Karpas-422 (cell line): Measurements from ENCODE around the gene AMMECR1L. TPM values are rescaled to one million over a fixed set of nuclear protein-coding genes. Genes with fewer than 3 reads are reported as not detected.
"Not testable (repeated sequence)": the region's sequence is repeated elsewhere in the genome, so short reads cannot be mapped to it uniquely, and the experiment has no call there.

Experiments
- DNase-seq: peaks from one replicate; pipeline ENCODE4 v3.0.0-alpha.2; 2015
- H2AFZ ChIP-seq: fragments of 200-600 bp; sonication (generic); 2 replicates; pipeline ENCODE4 v1.6.1; 2014; ENCODE audit warnings: antibody characterized with exemption, low read length, mixed read lengths
- H3K27ac ChIP-seq: fragments of 200-600 bp; sonication (generic); 2 replicates; pipeline ENCODE4 v1.5.1; 2014; ENCODE audit warnings: mild to moderate bottlenecking, low read length, moderate library complexity
- H3K27me3 ChIP-seq: fragments of 200-600 bp; sonication (generic); 2 replicates; pipeline ENCODE4 v1.6.1; 2014; ENCODE audit warnings: low read length, mixed read lengths
- H3K36me3 ChIP-seq: fragments of 200-600 bp; sonication (generic); 2 replicates; pipeline ENCODE4 v1.6.1; 2014; ENCODE audit warnings: low read length, mixed read lengths; ENCODE audit not compliant: insufficient read depth
- H3K4me1 ChIP-seq: fragments of 200-600 bp; sonication (generic); 2 replicates; pipeline ENCODE4 v1.6.1; 2014; ENCODE audit warnings: mild to moderate bottlenecking, low read length, mixed read lengths
- H3K4me2 ChIP-seq: fragments of 200-600 bp; sonication (generic); 2 replicates; pipeline ENCODE4 v1.6.1; 2014; ENCODE audit warnings: low read length, low read depth, mild to moderate bottlenecking; ENCODE audit not compliant: poor library complexity, severe bottlenecking
- H3K4me3 ChIP-seq: fragments of 200-600 bp; sonication (generic); 2 replicates; pipeline ENCODE4 v1.5.1; 2014; ENCODE audit warnings: mild to moderate bottlenecking, antibody characterized with exemption, low read length, mixed read lengths
- H3K79me2 ChIP-seq: fragments of 200-600 bp; sonication (generic); 2 replicates; pipeline ENCODE4 v1.6.1; 2014; ENCODE audit warnings: mild to moderate bottlenecking, low read length, mixed read lengths
- H3K9ac ChIP-seq: fragments of 200-600 bp; sonication (generic); 2 replicates; pipeline ENCODE4 v1.6.0; 2014; ENCODE audit warnings: low read length
- H3K9me2 ChIP-seq: fragments of 200-600 bp; sonication (generic), shearing (Covaris generic); replicated peaks from 2 replicates; pipeline ENCODE4 v1.6.0; 2014; ENCODE audit warnings: mild to moderate bottlenecking, low read length, moderate library complexity; ENCODE audit not compliant: insufficient read depth
- H3K9me3 ChIP-seq: fragments of 300-700, 200-600 bp; sonication (generic); 2 replicates; pipeline ENCODE4 v1.6.1; 2014; ENCODE audit warnings: low read length, mixed read lengths
- H4K20me1 ChIP-seq: fragments of 200-600 bp; sonication (generic); 2 replicates; pipeline ENCODE4 v1.6.1; 2014; ENCODE audit warnings: mild to moderate bottlenecking, antibody characterized with exemption, low read length, low read depth; ENCODE audit not compliant: insufficient read depth
- small RNA-seq: library from RNA; depleted of rRNA; stranded (forward); fragments of <200 nt; gene quantifications from one replicate; pipeline ENCODE3, GENCODE V24; 2014
- total RNA-seq: library from RNA; depleted of rRNA; stranded (reverse); fragments of >200 nt; shearing (Covaris generic); gene quantifications from 2 replicates; pipeline ENCODE4 v1.2.3, GENCODE V29; 2014; ENCODE audit warnings: low replicate concordance; rRNA removed

The AMMECR1L gene
- total RNA-seq, 1 experiment from 2014 or later, result 8.2 TPM

- H3K9me3 ChIP-seq, result peaks cover 22% of the 10 kb centered on the region
- no peak for DNase-seq
- peaks cover 9% of the 10 kb centered on the region; the same call in 1 of the 2 replicates for H3K27me3 ChIP-seq
- 0 out of 2 replicates have a peak, but pooled peaks cover 4% of the 10 kb centered on the region for H3K4me1 ChIP-seq
- no peaks in the 10 kb centered on the region for H4K20me1 ChIP-seq
- H3K79me2 ChIP-seq, result no peaks in the 10 kb centered on the region
- H3K4me2 ChIP-seq, result no peak overlapping the region
- no peaks in the 10 kb centered on the region for H3K9me2 ChIP-seq
- no peak overlapping the region for H3K27ac ChIP-seq
- H3K9ac ChIP-seq, result no peak overlapping the region
- H3K4me3 ChIP-seq, result no peak overlapping the region
- no peak overlapping the region for H2AFZ ChIP-seq
- no peaks in the 10 kb centered on the region; the same call in 1 of the 2 replicates for H3K36me3 ChIP-seq
These were observed 65.6 kb downstream of the AMMECR1L start for GRCh38 chr2:127820080-127820668.

GRCh38 chr2:127818794-127819425 lies 66.8 kb downstream of the AMMECR1L start:
- H3K27ac ChIP-seq, result no peak overlapping the region
- no peak overlapping the region for H3K4me3 ChIP-seq
- no peaks in the 10 kb centered on the region for H3K9me2 ChIP-seq
- H3K36me3 ChIP-seq, result no peaks in the 10 kb centered on the region; the same call in 1 of the 2 replicates
- no peaks in the 10 kb centered on the region for H4K20me1 ChIP-seq
- H3K27me3 ChIP-seq, result peaks cover 9% of the 10 kb centered on the region; the same call in 1 of the 2 replicates
- H3K9ac ChIP-seq, result no peak overlapping the region
- H3K9me3 ChIP-seq, result peaks cover 22% of the 10 kb centered on the region
- no peak overlapping the region for H3K4me2 ChIP-seq
- no peak overlapping the region for H2AFZ ChIP-seq
- H3K4me1 ChIP-seq, result 0 out of 2 replicates have a peak, but pooled peaks cover 4% of the 10 kb centered on the region
- no peak for DNase-seq
- H3K79me2 ChIP-seq, result no peaks in the 10 kb centered on the region

- Histone ChIP-seq H3K36me3 (no peaks in the 10 kb centered on the region; the same call in 1 of the 2 replicates), H3K4me3 (no peak overlapping the region), H2AFZ (no peak overlapping the region), H3K9me3 (peaks cover 22% of the 10 kb centered on the region), H3K9me2 (no peaks in the 10 kb centered on the region), H3K9ac (no peak overlapping the region), H3K27ac (no peak overlapping the region), H3K27me3 (peaks cover 9% of the 10 kb centered on the region; the same call in 1 of the 2 replicates), H3K4me2 (no peak overlapping the region), H3K79me2 (no peaks in the 10 kb centered on the region), H4K20me1 (no peaks in the 10 kb centered on the region), H3K4me1 (0 out of 2 replicates have a peak, but pooled peaks cover 4% of the 10 kb centered on the region)
- no peak for DNase-seq
These were observed 67.5 kb downstream of the AMMECR1L start for GRCh38 chr2:127818241-127818640.

GRCh38 chr2:127814677-127815076 lies 71.1 kb downstream of the AMMECR1L start:
- H4K20me1 ChIP-seq, result peaks cover 4% of the 10 kb centered on the region; the same call in 1 of the 2 replicates
- peaks cover 5% of the 10 kb centered on the region; the same call in 1 of the 2 replicates for H3K27me3 ChIP-seq
- H3K4me1 ChIP-seq, result peaks cover 25% of the 10 kb centered on the region
- H3K9me3 ChIP-seq, result peaks cover 11% of the 10 kb centered on the region
- H3K9ac ChIP-seq, result no peak overlapping the region
- peaks cover 12% of the 10 kb centered on the region for H3K79me2 ChIP-seq
- no peak overlapping the region for H3K4me3 ChIP-seq
- H3K27ac ChIP-seq, result no peak overlapping the region
- no peak for DNase-seq
- H3K4me2 ChIP-seq, result no peak overlapping the region
- H2AFZ ChIP-seq, result no peak overlapping the region
- no peaks in the 10 kb centered on the region for H3K9me2 ChIP-seq
- no peaks in the 10 kb centered on the region; the same call in 1 of the 2 replicates for H3K36me3 ChIP-seq

- Histone ChIP-seq H3K4me1 (peaks cover 38% of the 10 kb centered on the region), H3K4me2 (peak overlapping the region; percentile 94), H3K27ac (peak overlapping the region; percentile 80; the same call in 1 of the 2 replicates), H3K79me2 (peaks cover 33% of the 10 kb centered on the region), H4K20me1 (peaks cover 21% of the 10 kb centered on the region)
- peak; percentile 71 for DNase-seq
- not testable (repeated sequence) for H3K9me3 ChIP-seq, H3K9ac ChIP-seq, H3K36me3 ChIP-seq, H3K27me3 ChIP-seq, H3K4me3 ChIP-seq, H3K9me2 ChIP-seq, H2AFZ ChIP-seq
These were observed 73.3 kb downstream of the AMMECR1L start for GRCh38 chr2:127812441-127812840.

Small RNA genes within 50 kb of the gene (small RNA-seq; reads per million reads assigned to genes)
- gene AC012306.1 (not detected), gene RF00017 (not detected), gene RF00019 (not detected), gene RNU6-395P (not detected)

Other genes starting within 250 kb of the AMMECR1L start
- gene GPR17, start 239.8 kb downstream of the AMMECR1L start, total RNA-seq, result not detected in 2 replicates
- 0.32 and 0.56 TPM in 2 replicates for gene LIMS2, start 210.4 kb downstream of the AMMECR1L start, total RNA-seq
- gene SFT2D3, start 184.5 kb downstream of the AMMECR1L start, total RNA-seq, result 3.2 and 4.0 TPM in 2 replicates
- gene WDR33, start 74.8 kb downstream of the AMMECR1L start, total RNA-seq, result 33.6 and 65.0 TPM in 2 replicates
- 18.5 and 33.5 TPM in 2 replicates for gene POLR2D, start 27.8 kb downstream of the AMMECR1L start, total RNA-seq
- 7.5 and 14.3 TPM in 2 replicates for gene SAP130, start 142.1 kb upstream of the AMMECR1L start, total RNA-seq
- gene UGGT1, start 205.2 kb upstream of the AMMECR1L start, total RNA-seq, result 59.3 and 74.3 TPM in 2 replicates